Epithelial cell of esophagus (primary cell): Measurements from ENCODE around the gene BPIFB6.

Experiments used
- DNase-seq: peaks from one replicate; pipeline ENCODE4 v3.0.0; 2010; ENCODE audit warnings: low read depth
- H3K4me3 ChIP-seq: 2 replicates; pipeline ENCODE4 v1.5.1; 2011; ENCODE audit warnings: mild to moderate bottlenecking, low read length, control low read depth
- CTCF ChIP-seq: IDR thresholded peaks from 2 replicates; pipeline ENCODE4 v1.5.1; 2011; ENCODE audit warnings: low read depth, mild to moderate bottlenecking, low read length, control low read depth, inconsistent platforms; ENCODE audit not compliant: insufficient read depth; ENCODE audit errors: missing control alignments

BPIFB6 gene

GRCh38 chr20:33061658-33062028 is 30.2 kb downstream of the BPIFB6 start:
- DNase-seq: no peak
- no peak for TF ChIP-seq CTCF

GRCh38 chr20:33062105-33062824 is 30.8 kb downstream of the BPIFB6 start:
- TF ChIP-seq CTCF: no peak
- DNase-seq: no peak
- no peak overlapping the region for H3K4me3 ChIP-seq

More at GRCh38 chr20:33061658-33062028, 30.2 kb downstream of the BPIFB6 start:
- no peak overlapping the region for H3K4me3 ChIP-seq

GRCh38 chr20:33062825-33063149 is 31.3 kb downstream of the BPIFB6 start:
- no peak for TF ChIP-seq CTCF
- no peak for DNase-seq
- H3K4me3 ChIP-seq: no peak overlapping the region

- no peak for DNase-seq
- TF ChIP-seq CTCF: no peak
- H3K4me3 ChIP-seq: no peak overlapping the region
These were observed 31.8 kb downstream of the BPIFB6 start for GRCh38 chr20:33063271-33063670.

GRCh38 chr20:33064572-33065287 is 33.3 kb downstream of the BPIFB6 start:
- no peak for DNase-seq
- no peak for TF ChIP-seq CTCF
- H3K4me3 ChIP-seq: no peak overlapping the region

GRCh38 chr20:33065785-33066184 is 34.3 kb downstream of the BPIFB6 start:
- no peak overlapping the region for H3K4me3 ChIP-seq
- DNase-seq: peak; percentile 42
- no peak for TF ChIP-seq CTCF

- no peak for DNase-seq
- no peak for TF ChIP-seq CTCF
These were observed 36.4 kb downstream of the BPIFB6 start for GRCh38 chr20:33067806-33068205.

More at GRCh38 chr20:33067806-33068205, 36.4 kb downstream of the BPIFB6 start:
- no peak overlapping the region for H3K4me3 ChIP-seq
